ENCODE data around the gene NUCB2.
A peak's percentile ranks its signal among the peaks of the same experiment; 100 is the strongest.

The NUCB2 gene

DNA sequence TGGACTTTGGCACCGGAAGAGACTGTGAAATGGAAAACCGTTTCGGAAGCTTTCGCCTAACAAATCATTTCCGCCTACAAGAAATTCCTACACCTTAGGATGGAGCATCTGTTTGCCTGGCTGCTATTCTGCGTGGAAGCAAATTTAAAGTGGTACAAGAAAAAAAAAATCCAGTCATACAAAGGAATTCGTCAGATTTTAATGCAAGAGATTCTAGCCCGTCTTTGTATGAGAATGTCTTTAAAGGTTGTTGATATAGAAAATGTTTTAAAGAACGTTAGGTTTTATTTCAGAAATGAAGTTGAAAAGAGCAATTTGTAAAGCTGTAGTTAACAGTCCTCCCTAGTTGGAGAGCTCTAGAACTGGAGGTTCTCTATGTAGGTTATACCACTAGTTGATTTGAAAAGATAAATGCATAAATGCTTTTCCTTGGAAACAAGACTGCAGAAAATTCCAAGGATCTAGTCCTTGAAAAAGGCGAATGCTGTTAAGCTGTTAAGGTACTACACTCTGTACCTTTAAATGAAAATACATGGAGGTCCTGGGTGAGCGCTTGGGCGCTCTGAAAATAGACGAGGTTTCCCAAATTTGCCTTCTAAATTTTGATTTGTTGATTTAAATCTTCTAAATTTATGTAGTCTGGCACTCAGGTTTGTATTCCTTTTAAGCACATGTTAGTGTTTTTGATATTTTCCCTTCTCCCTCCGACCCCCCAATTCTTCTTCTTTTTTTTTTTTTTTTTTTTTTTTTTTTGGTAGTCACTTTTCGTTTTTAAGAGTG is 77.5 kb downstream of the NUCB2 start:
- no peaks in the 10 kb centered on the region for H3K36me3 ChIP-seq (replicated peaks; ENCODE audit: low read depth, low read length)
- H3K27me3 ChIP-seq (ENCODE audit: low read depth, low read length), result peaks cover 31% of the 10 kb centered on the region
- peak overlapping the region; percentile 78 for H3K4me3 ChIP-seq (ENCODE audit: low read length)
- peaks cover 3% of the 10 kb centered on the region for H3K4me1 ChIP-seq (ENCODE audit: low read length)
- H3K9ac ChIP-seq (ENCODE audit: low read length), result peak overlapping the region; percentile 21; the same call in 1 of the 2 replicates
- peak overlapping the region; percentile 83 for H3K4me2 ChIP-seq (ENCODE audit: low read length)
- no peaks in the 10 kb centered on the region for H4K20me1 ChIP-seq (ENCODE audit: insufficient read depth, low read length)
- no peaks in the 10 kb centered on the region for H3K79me2 ChIP-seq (ENCODE audit: low read length)
- no peaks in the 10 kb centered on the region for H3K9me3 ChIP-seq (ENCODE audit: insufficient read depth, low read length)
- H3K27ac ChIP-seq (ENCODE audit: low read length), result no peak overlapping the region
- peak overlapping the region; percentile 83 for H2AFZ ChIP-seq (ENCODE audit: low read depth, low read length)
- TF ChIP-seq, protein P1, sequence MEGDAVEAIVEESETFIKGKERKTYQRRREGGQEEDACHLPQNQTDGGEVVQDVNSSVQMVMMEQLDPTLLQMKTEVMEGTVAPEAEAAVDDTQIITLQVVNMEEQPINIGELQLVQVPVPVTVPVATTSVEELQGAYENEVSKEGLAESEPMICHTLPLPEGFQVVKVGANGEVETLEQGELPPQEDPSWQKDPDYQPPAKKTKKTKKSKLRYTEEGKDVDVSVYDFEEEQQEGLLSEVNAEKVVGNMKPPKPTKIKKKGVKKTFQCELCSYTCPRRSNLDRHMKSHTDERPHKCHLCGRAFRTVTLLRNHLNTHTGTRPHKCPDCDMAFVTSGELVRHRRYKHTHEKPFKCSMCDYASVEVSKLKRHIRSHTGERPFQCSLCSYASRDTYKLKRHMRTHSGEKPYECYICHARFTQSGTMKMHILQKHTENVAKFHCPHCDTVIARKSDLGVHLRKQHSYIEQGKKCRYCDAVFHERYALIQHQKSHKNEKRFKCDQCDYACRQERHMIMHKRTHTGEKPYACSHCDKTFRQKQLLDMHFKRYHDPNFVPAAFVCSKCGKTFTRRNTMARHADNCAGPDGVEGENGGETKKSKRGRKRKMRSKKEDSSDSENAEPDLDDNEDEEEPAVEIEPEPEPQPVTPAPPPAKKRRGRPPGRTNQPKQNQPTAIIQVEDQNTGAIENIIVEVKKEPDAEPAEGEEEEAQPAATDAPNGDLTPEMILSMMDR (IDR thresholded peaks at IDR 0.05; ENCODE audit: low read depth, low read length), result no peak
- TF ChIP-seq EZH2phosphoT487 (IDR thresholded peaks at IDR 0.05; ENCODE audit: low read depth), result no peak

DNA sequence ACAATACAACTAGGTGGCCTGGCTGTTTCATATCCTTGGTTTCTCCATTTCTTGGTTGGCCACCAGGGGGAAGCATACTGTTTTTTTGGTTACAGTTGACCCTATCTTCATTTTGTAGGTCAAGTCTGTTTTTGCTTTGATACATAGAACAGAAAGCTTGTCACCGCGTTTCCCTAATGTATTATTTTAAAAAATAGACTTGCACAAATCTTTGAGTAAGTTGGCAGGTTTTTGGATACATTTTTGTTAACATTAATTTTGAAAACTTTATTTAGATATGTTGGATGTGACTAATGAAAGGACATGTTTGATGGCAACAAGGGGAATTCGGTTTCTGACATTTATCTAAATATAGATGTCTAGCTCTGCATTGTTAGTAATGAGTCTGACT is 78.1 kb downstream of the NUCB2 start:
- H3K79me2 ChIP-seq (ENCODE audit: low read length), result no peaks in the 10 kb centered on the region
- H3K4me3 ChIP-seq (ENCODE audit: low read length), result no peak overlapping the region
- H2AFZ ChIP-seq (ENCODE audit: low read depth, low read length), result no peak overlapping the region
- H3K4me1 ChIP-seq (ENCODE audit: low read length), result peaks cover 3% of the 10 kb centered on the region
- H3K9me3 ChIP-seq (ENCODE audit: insufficient read depth, low read length), result no peaks in the 10 kb centered on the region
- no peak for TF ChIP-seq EZH2phosphoT487 (IDR thresholded peaks at IDR 0.05; ENCODE audit: low read depth)
- TF ChIP-seq, protein P1 (IDR thresholded peaks at IDR 0.05; ENCODE audit: low read depth, low read length), result peak; percentile 58
- H3K9ac ChIP-seq (ENCODE audit: low read length), result no peak overlapping the region
- peaks cover 25% of the 10 kb centered on the region for H3K27me3 ChIP-seq (ENCODE audit: low read depth, low read length)
- H4K20me1 ChIP-seq (ENCODE audit: insufficient read depth, low read length), result no peaks in the 10 kb centered on the region
- H3K27ac ChIP-seq (ENCODE audit: low read length), result no peak overlapping the region
- no peaks in the 10 kb centered on the region for H3K36me3 ChIP-seq (replicated peaks; ENCODE audit: low read depth, low read length)
- H3K4me2 ChIP-seq (ENCODE audit: low read length), result peak overlapping the region; percentile 83

DNA sequence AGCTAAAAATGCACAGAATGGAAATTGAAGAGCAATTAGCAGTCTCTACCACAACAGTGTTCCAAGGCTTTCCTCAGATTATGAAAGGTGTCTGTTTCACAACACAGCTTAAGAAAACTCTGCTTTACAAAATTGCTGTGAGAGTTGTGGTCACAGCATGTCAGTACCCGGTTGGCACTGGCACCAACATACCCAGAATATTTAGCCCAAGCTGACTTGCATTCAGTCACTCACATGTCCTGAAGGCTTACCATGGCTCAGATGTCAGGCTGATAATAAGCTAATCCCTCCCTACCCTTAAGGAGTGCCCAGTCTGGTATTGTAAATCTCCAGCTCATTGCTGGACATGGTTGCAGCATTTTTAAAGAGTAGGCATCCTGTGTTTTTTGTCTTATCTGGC is 90.0 kb downstream of the NUCB2 start:
- Histone ChIP-seq H3K79me2 (ENCODE audit: low read length) (no peaks in the 10 kb centered on the region), H3K9me3 (ENCODE audit: insufficient read depth, low read length) (peaks cover 10% of the 10 kb centered on the region; the same call in 1 of the 2 replicates), H3K27me3 (ENCODE audit: low read depth, low read length) (peaks cover 18% of the 10 kb centered on the region), H2AFZ (ENCODE audit: low read depth, low read length) (no peak overlapping the region), H3K4me1 (ENCODE audit: low read length) (no peaks in the 10 kb centered on the region), H3K27ac (ENCODE audit: low read length) (no peak overlapping the region), H3K9ac (ENCODE audit: low read length) (no peak overlapping the region), H3K36me3 (replicated peaks; ENCODE audit: low read depth, low read length) (no peaks in the 10 kb centered on the region), H3K4me2 (ENCODE audit: low read length) (no peak overlapping the region), H3K4me3 (ENCODE audit: low read length) (no peak overlapping the region), H4K20me1 (ENCODE audit: insufficient read depth, low read length) (no peaks in the 10 kb centered on the region)
- TF ChIP-seq EZH2phosphoT487 (IDR thresholded peaks at IDR 0.05; ENCODE audit: low read depth), result no peak
- TF ChIP-seq, protein P1 (IDR thresholded peaks at IDR 0.05; ENCODE audit: low read depth, low read length), result no peak

DNA sequence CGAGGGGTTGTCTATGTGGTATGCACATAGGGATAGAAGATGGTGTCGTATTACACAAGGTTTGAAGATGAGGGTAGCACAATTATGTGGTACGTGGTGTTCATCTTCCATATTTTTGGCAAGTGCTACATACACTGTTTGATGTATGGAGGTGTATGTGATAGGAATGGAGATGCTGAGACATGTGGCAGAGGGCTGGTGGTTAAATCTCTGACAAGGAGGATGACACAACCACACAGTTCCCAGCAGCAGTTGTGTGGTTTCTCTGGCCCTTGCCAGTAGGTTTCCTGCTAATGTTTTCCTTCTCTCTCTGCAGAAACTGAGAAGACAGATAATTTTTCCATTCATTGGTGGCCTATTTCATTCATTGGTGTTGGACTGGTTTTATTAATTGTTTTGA is 92.0 kb downstream of the NUCB2 start:
- TF ChIP-seq EZH2phosphoT487 (IDR thresholded peaks at IDR 0.05; ENCODE audit: low read depth), result no peak
- TF ChIP-seq, protein P1 (IDR thresholded peaks at IDR 0.05; ENCODE audit: low read depth, low read length), result no peak
- Histone ChIP-seq H3K27me3 (ENCODE audit: low read depth, low read length) (peaks cover 18% of the 10 kb centered on the region), H3K4me2 (ENCODE audit: low read length) (no peak overlapping the region), H3K36me3 (replicated peaks; ENCODE audit: low read depth, low read length) (no peaks in the 10 kb centered on the region), H3K4me1 (ENCODE audit: low read length) (no peaks in the 10 kb centered on the region), H3K27ac (ENCODE audit: low read length) (no peak overlapping the region), H3K4me3 (ENCODE audit: low read length) (no peak overlapping the region), H3K79me2 (ENCODE audit: low read length) (no peaks in the 10 kb centered on the region), H4K20me1 (ENCODE audit: insufficient read depth, low read length) (no peaks in the 10 kb centered on the region), H2AFZ (ENCODE audit: low read depth, low read length) (no peak overlapping the region), H3K9me3 (ENCODE audit: insufficient read depth, low read length) (peaks cover 30% of the 10 kb centered on the region), H3K9ac (ENCODE audit: low read length) (no peak overlapping the region)

All from OCI-LY3 (cell line).